H1 (cell line): ENCODE measurements around the gene CUL9. TPM values are rescaled to one million over a fixed set of nuclear protein-coding genes. Genes with fewer than 3 reads are reported as not detected.

Experiments used
- CTCF ChIA-PET: fragments of 300-600 bp; sonication (Branson Sonifier 250); formaldehyde crosslinking; loops from one replicate; lab custom pipeline; 2021; ENCODE audit not compliant: partially characterized antibody; lab: Charles Lee
- POLR2A ChIA-PET: fragments of 300-600 bp; sonication (Branson Sonifier 250); formaldehyde crosslinking; loops from one replicate; lab custom pipeline; 2021; ENCODE audit warnings: inconsistent platforms; ENCODE audit not compliant: partially characterized antibody; lab: Charles Lee
- DNase-seq, 2 experiments: peaks; one replicate each; pipeline versions ENCODE4 v3.0.0 to v3.0.0-alpha.2; 2010 to 2022; ENCODE audit warnings: low spot score in 2 of 2, low read depth in 1 of 2, mixed read lengths in 1 of 2
- FAIRE-seq: peaks from 2 replicates; lab custom pipeline; 2011; peaks lifted over from hg19 to GRCh38; lab: Jason Lieb, UNC
- H2AFZ ChIP-seq: 2 replicates; pipeline ENCODE4 v1.8.1; 2012; ENCODE audit warnings: low read length, inconsistent platforms
- H2AK5ac ChIP-seq: 2 replicates; pipeline ENCODE4 v1.6.1; 2013; ENCODE audit warnings: low read depth, low read length
- H2BK120ac ChIP-seq: replicated peaks from 2 replicates; pipeline ENCODE3; 2013; ENCODE audit warnings: low read depth, low read length, inconsistent platforms
- H2BK12ac ChIP-seq: 2 replicates; pipeline ENCODE4 v1.6.1; 2013; ENCODE audit warnings: low read depth, low read length
- H2BK15ac ChIP-seq: 2 replicates; pipeline ENCODE4 v1.6.1; 2013; ENCODE audit warnings: low read length
- H2BK20ac ChIP-seq: 2 replicates; pipeline ENCODE4 v1.6.1; 2013; ENCODE audit warnings: low read length
- H2BK5ac ChIP-seq: 2 replicates; pipeline ENCODE4 v1.6.1; 2013; ENCODE audit warnings: low read depth, low read length
- H3K14ac ChIP-seq: 2 replicates; pipeline ENCODE4 v1.6.1; 2013; ENCODE audit warnings: inconsistent platforms; ENCODE audit not compliant: insufficient read length
- H3K18ac ChIP-seq: 2 replicates; pipeline ENCODE4 v1.6.1; 2013; ENCODE audit warnings: low read length; ENCODE audit errors: extremely low read depth
- H3K23ac ChIP-seq: 2 replicates; pipeline ENCODE4 v1.6.1; 2013; ENCODE audit warnings: inconsistent platforms; ENCODE audit not compliant: insufficient read length
- H3K23me2 ChIP-seq: 2 replicates; pipeline ENCODE4 v1.6.1; 2013; ENCODE audit warnings: low read depth, low read length
- H3K27ac ChIP-seq: 2 replicates; pipeline ENCODE4 v1.6.1; 2011; ENCODE audit warnings: low read depth, low read length, inconsistent platforms
- H3K27me3 ChIP-seq, 4 experiments: replicated peaks in 1 of 4; 1 replicate in 1 of 4; 2 replicates in 3 of 4; pipeline versions ENCODE4 v1.6.1 to v1.8.1; 2011 to 2013; ENCODE audit warnings: low read length in 3 of 4, mild to moderate bottlenecking in 3 of 4, inconsistent platforms in 2 of 4, mixed read lengths in 2 of 4, moderate library complexity in 1 of 4; ENCODE audit not compliant: control insufficient read depth in 3 of 4, insufficient read depth in 3 of 4; ENCODE audit errors: extremely low read depth in 1 of 4
- H3K36me3 ChIP-seq, 4 experiments: 2 replicates each; pipeline versions ENCODE4 v1.6.1 to v1.8.1; 2011 to 2013; ENCODE audit warnings: mild to moderate bottlenecking in 4 of 4, low read length in 3 of 4, moderate library complexity in 2 of 4, control low read depth in 1 of 4, inconsistent platforms in 1 of 4; ENCODE audit not compliant: insufficient read depth in 4 of 4, control insufficient read depth in 2 of 4
- H3K4ac ChIP-seq: replicated peaks from 2 replicates; pipeline ENCODE3; 2013; ENCODE audit warnings: low read length, low read depth, mixed read lengths, inconsistent platforms; ENCODE audit not compliant: insufficient read length
- H3K4me1 ChIP-seq, 4 experiments: replicated peaks in 1 of 4; 1 replicate in 1 of 4; 2 replicates in 3 of 4; pipeline versions ENCODE4 v1.6.1 to v1.8.1; 2011 to 2013; ENCODE audit warnings: low read length in 3 of 4, inconsistent platforms in 2 of 4, mixed read lengths in 1 of 4; ENCODE audit not compliant: insufficient read depth in 4 of 4, control insufficient read depth in 3 of 4
- H3K4me2 ChIP-seq, 2 experiments: 2 replicates each; pipeline versions ENCODE4 v1.6.1 to v1.8.1; 2011 to 2013; ENCODE audit warnings: low read depth in 2 of 2, low read length in 2 of 2, control low read depth in 1 of 2, inconsistent platforms in 1 of 2, mild to moderate bottlenecking in 1 of 2; ENCODE audit not compliant: insufficient read depth in 1 of 2
- H3K4me3 ChIP-seq, 4 experiments: fragments of 200-600, 300-600 bp in 1 of 4; sonication (generic), shearing (Covaris generic), sonication (Bioruptor Twin) in 1 of 4; 2 replicates each; pipeline versions ENCODE4 v1.5.1 to v1.8.1; 2011 to 2016; ENCODE audit warnings: low read length in 4 of 4, low read depth in 3 of 4, control low read depth in 2 of 4, inconsistent platforms in 2 of 4, mild to moderate bottlenecking in 2 of 4, mixed read lengths in 1 of 4, moderate library complexity in 1 of 4; ENCODE audit not compliant: insufficient read depth in 2 of 4; ENCODE audit errors: extremely low read depth in 1 of 4
- H3K56ac ChIP-seq: replicated peaks from 2 replicates; pipeline ENCODE3; 2013; ENCODE audit warnings: low read depth, mild to moderate bottlenecking, mixed read lengths, low read length, inconsistent platforms; ENCODE audit not compliant: insufficient read length
- H3K79me1 ChIP-seq: 2 replicates; pipeline ENCODE4 v1.6.1; 2013; ENCODE audit warnings: low read depth, low read length, control low read depth
- H3K79me2 ChIP-seq, 2 experiments: 2 replicates each; pipeline versions ENCODE4 v1.6.1 to v1.8.1; 2012 to 2013; ENCODE audit warnings: low read length in 2 of 2, mild to moderate bottlenecking in 2 of 2, inconsistent platforms in 1 of 2; ENCODE audit not compliant: insufficient read depth in 2 of 2, control insufficient read depth in 1 of 2
- H3K9ac ChIP-seq, 4 experiments: replicated peaks in 1 of 4; 1 replicate in 1 of 4; 2 replicates in 3 of 4; pipeline versions ENCODE4 v1.6.1 to v1.8.1; 2011 to 2013; ENCODE audit warnings: low read depth in 3 of 4, low read length in 3 of 4, control low read depth in 2 of 4, mild to moderate bottlenecking in 2 of 4, moderate library complexity in 2 of 4, inconsistent platforms in 1 of 4; ENCODE audit errors: extremely low read depth in 1 of 4
- H3K9me3 ChIP-seq, 2 experiments: 2 replicates each; pipeline versions ENCODE4 v1.6.1 to v1.8.1; 2012 to 2013; ENCODE audit warnings: mild to moderate bottlenecking in 2 of 2, moderate library complexity in 2 of 2, control low read depth in 1 of 2, inconsistent platforms in 1 of 2, low read depth in 1 of 2, low read length in 1 of 2, mixed read lengths in 1 of 2; ENCODE audit not compliant: insufficient read depth in 2 of 2
- H4K20me1 ChIP-seq, 2 experiments: replicated peaks in 1 of 2; 2 replicates each; pipeline versions ENCODE3 to v1.8.1; 2011 to 2013; ENCODE audit warnings: inconsistent platforms in 2 of 2, low read length in 2 of 2, mild to moderate bottlenecking in 1 of 2; ENCODE audit not compliant: insufficient read depth in 2 of 2, control insufficient read depth in 1 of 2
- H4K5ac ChIP-seq: 2 replicates; pipeline ENCODE4 v1.6.1; 2013; ENCODE audit warnings: low read length, low read depth, mixed read lengths, inconsistent platforms; ENCODE audit not compliant: insufficient read length
- H4K8ac ChIP-seq: 2 replicates; pipeline ENCODE4 v1.8.0; 2013; ENCODE audit warnings: mild to moderate bottlenecking, moderate library complexity, low read length, inconsistent platforms; ENCODE audit not compliant: insufficient read depth; ENCODE audit errors: extremely low read depth
- H4K91ac ChIP-seq: replicated peaks from 2 replicates; pipeline ENCODE3; 2013; ENCODE audit warnings: low read length, mixed read lengths, inconsistent platforms; ENCODE audit not compliant: insufficient read length
- ATF2 ChIP-seq: IDR thresholded peaks from 2 replicates; pipeline ENCODE4 v1.6.1; 2012; ENCODE audit warnings: low read length, inconsistent platforms
- ATF3 ChIP-seq: IDR thresholded peaks from 2 replicates; pipeline ENCODE4 v1.6.1; 2011; ENCODE audit warnings: low read depth, mild to moderate bottlenecking, low read length; ENCODE audit not compliant: insufficient read depth
- BRCA1 ChIP-seq: IDR thresholded peaks from 2 replicates; pipeline ENCODE4 v1.6.1; 2012; ENCODE audit warnings: low read depth, low read length, improper control_type of control experiment
- POLR2A ChIP-seq, 2 experiments: IDR thresholded peaks; 1 replicate in 1 of 2; 2 replicates in 1 of 2; pipeline ENCODE4 v1.6.1; 2011; ENCODE audit warnings: low read depth in 2 of 2, low read length in 2 of 2, mild to moderate bottlenecking in 2 of 2; ENCODE audit errors: control extremely low read depth in 1 of 2
- RBBP5 ChIP-seq: IDR thresholded peaks from 2 replicates; pipeline ENCODE4 v1.7.1; 2012; ENCODE audit warnings: low read depth, mild to moderate bottlenecking, inconsistent platforms, low read length, moderate library complexity, borderline replicate concordance
- RXRA ChIP-seq: IDR thresholded peaks from 2 replicates; pipeline ENCODE4 v1.6.1; 2011; ENCODE audit warnings: low read depth, mild to moderate bottlenecking, low read length, moderate library complexity; ENCODE audit not compliant: insufficient read depth
- SP2 ChIP-seq: IDR thresholded peaks from 2 replicates; pipeline ENCODE4 v1.6.1; 2012; ENCODE audit warnings: mild to moderate bottlenecking, low read length, inconsistent platforms
- YY1 ChIP-seq: IDR thresholded peaks from 2 replicates; pipeline ENCODE4 v1.6.1; 2011; ENCODE audit warnings: low read depth, mild to moderate bottlenecking, low read length
- WGBS, 2 experiments: shearing (Covaris generic) in 1 of 2; methylation state at CpG; one replicate each; pipeline versions ENCODE4 v1.1.6 to v1.1.7; 2013 to 2015; ENCODE audit warnings: low lambda C conversion rate in 2 of 2, mixed read lengths in 2 of 2, inconsistent platforms in 1 of 2, low coverage in 1 of 2, missing lambda C conversion rate in 1 of 2; ENCODE audit not compliant: insufficient replicate concordance in 2 of 2, insufficient coverage in 1 of 2, insufficient read length in 1 of 2; ENCODE audit errors: extremely low coverage in 1 of 2, missing lambda C conversion rate in 1 of 2; 5-methylcytosine and 5-hydroxymethylcytosine counted together
- polyA plus RNA-seq, 7 experiments: library from polyadenylated mRNA; depleted of rRNA in 3 of 7; stranded (reverse) in 5 of 7; unstranded in 2 of 7; fragments of >200 nt in 5 of 7; fragments of 200-250 nt in 2 of 7; gene quantifications; 1 replicate in 5 of 7; 2 replicates in 1 of 7; 4 replicates in 1 of 7; pipeline versions ENCODE4 v1.2.1 to v1.2.3, GENCODE V29; 2011 to 2013; ENCODE audit warnings: missing spikeins in 2 of 7, mixed read lengths in 2 of 7
- total RNA-seq: library from RNA; stranded (reverse); fragmentation: NEBNext Ultra II Directional; extraction: Animal tissue kit (Norgen Biotek cat#: 25700); gene quantifications from 2 replicates; pipeline ENCODE4 v1.2.1, GENCODE V29; 2021

The CUL9 gene
- total and polyA plus RNA-seq, 2 of the 8 experiments (the other 6 are each of a cell fraction or from before 2014, with no cell fraction given): 7.7 to 9.8 TPM

DNA sequence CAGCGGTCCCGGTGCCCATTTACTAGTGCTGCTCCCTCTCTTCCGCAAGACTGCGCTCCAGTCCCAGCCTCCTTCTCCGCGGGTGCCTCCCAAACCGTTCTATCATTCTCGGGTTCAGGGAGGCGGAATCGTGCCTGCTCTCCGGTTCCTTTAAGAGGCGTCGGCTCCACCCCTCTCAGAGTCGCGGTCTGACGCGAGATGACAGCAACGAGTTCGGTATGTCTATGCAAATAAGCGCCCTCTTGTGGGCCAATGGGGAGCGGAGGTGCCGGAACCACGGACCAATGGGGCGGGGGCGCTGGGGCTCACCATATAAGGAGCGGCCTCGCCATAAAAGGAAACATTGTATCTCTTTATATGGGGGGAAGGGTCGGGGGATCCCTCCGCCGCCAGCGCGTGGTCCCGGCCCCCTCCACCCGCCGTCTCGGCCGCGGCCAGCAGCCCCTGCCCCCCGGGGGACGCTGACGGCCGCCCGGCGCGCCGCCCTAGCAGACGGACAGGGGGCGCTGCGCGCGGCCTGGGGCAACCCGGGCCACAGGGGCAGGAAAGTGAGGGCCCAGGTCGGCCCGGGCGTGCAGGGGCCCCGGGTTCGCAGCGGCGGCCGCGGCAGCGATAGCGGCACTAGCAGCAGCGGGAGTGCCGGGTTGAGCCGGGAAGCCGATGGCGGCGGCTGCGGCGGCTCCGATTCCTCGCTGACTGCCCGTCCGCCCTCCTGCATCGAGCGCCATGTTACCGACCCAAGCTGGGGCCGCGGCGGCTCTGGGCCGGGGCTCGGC lies 10.9 kb upstream of the CUL9 start, which contains the start of gene SRF:
SRF (plus strand) TSS at position 339 of the 776 bp plus-strand sequence; CDS start at position 727, 388 bp downstream.
- CTCF ChIA-PET: interaction anchor here (0.6 to 1.7 kb wide), 5 partner anchors 9 to 211 kb away, joined by 3 to 8 read pairs (median 3); partner anchors contain the start of gene CUL9
- peak; percentile 52 for FAIRE-seq
- H3K14ac ChIP-seq: peak within 1 kb of the TSS; percentile 3
- TF ChIP-seq RXRA (no peak), RBBP5 (no peak; the same call in 1 of the 2 replicates), POLR2A (IDR thresholded peaks at IDR 0.05; ENCODE audit: control extremely low read depth in 1 of 2, low read depth in 2 of 2, low read length in 2 of 2) (peak in 1 of 2 experiments; percentile 94; a peak in 2 of 3 replicates), SP2 (no peak), BRCA1 (no peak), ATF3 (no peak), YY1 (peak; percentile 70; the same call in 1 of the 2 replicates), ATF2 (no peak)

More for the DNA sequence above, 10.9 kb upstream of the CUL9 start, which contains the start of gene SRF:
- Histone ChIP-seq H3K9me3 (no peaks in the 10 kb centered on the region), H4K91ac (peak within 1 kb of the TSS; percentile 87), H3K4me2 (peak within 1 kb of the TSS; percentile 93 to 97), H3K4ac (peak within 1 kb of the TSS; percentile 3), H2AFZ (no peak within 1 kb of the TSS), H4K8ac (peak within 1 kb of the TSS; percentile 95), H2BK15ac (peak within 1 kb of the TSS; percentile 2; the same call in 1 of the 2 replicates), H2BK20ac (no peak within 1 kb of the TSS), H4K5ac (peak within 1 kb of the TSS; percentile 96), H3K27me3 (peaks cover 0 to 6% (median 2%) of the 10 kb centered on the region in 4 experiments; a peak in 3 of 7 replicates), H3K4me1 (peaks cover 9 to 17% (median 11%) of the 10 kb centered on the region in 4 experiments), H2AK5ac (peak within 1 kb of the TSS; percentile 76; the same call in 1 of the 2 replicates), H2BK5ac (peak within 1 kb of the TSS; percentile 94), H3K4me3 (peak within 1 kb of the TSS; percentile 64 to 93 (median 82)), H3K18ac (peak within 1 kb of the TSS; percentile 65), H3K27ac (peak within 1 kb of the TSS; percentile 94), H2BK120ac (no peak within 1 kb of the TSS), H3K23me2 (peaks cover 14% of the 10 kb centered on the region), H3K79me2 (peaks cover 0 to 28% of the 10 kb centered on the region in 2 experiments; a peak in 2 of 4 replicates), H3K79me1 (peaks cover 3% of the 10 kb centered on the region; the same call in 1 of the 2 replicates), H3K56ac (peak within 1 kb of the TSS; percentile 79), H3K9ac (peak within 1 kb of the TSS; percentile 90 to 99 (median 93)), H3K23ac (no peak within 1 kb of the TSS), H3K36me3 (peaks cover 7 to 13% (median 11%) of the 10 kb centered on the region in 4 experiments), H2BK12ac (peak within 1 kb of the TSS; percentile 94), H4K20me1 (peaks cover 13 to 24% of the 10 kb centered on the region in 2 experiments)
- POLR2A ChIA-PET: interaction anchor here (0.6 to 4.9 kb wide), 41 partner anchors 8 to 947 kb away, joined by 3 to 30 read pairs (median 4); partner anchors contain the start of genes CUL7, CUL9, DNPH1 and KLC4
- 2% methylated on average over 32 of the region's 83 CpGs; no CpG with 5 or more reads in 1 of the 2 experiments for WGBS, 2 experiments
- DNase-seq: peak; percentile 98 to 99
